ENCODE data around the gene GRIA1.

The GRIA1 gene

GRCh38 chr5:153490118-153491037 is at the start of gene GRIA1:
GRIA1 (plus strand) TSS chr5:153490670.
- TF ChIP-seq EP300 (IDR thresholded peaks at IDR 0.05; ENCODE audit: borderline replicate concordance): no peak
- TF ChIP-seq CEBPB (IDR thresholded peaks at IDR 0.05): no peak
- no peak for TF ChIP-seq MAX (IDR thresholded peaks at IDR 0.05)
- no peak for TF ChIP-seq RAD21 (IDR thresholded peaks at IDR 0.05; ENCODE audit: low read depth)
- TF ChIP-seq CREB1 (IDR thresholded peaks at IDR 0.05; ENCODE audit: low read depth): no peak
- TF ChIP-seq REST (IDR thresholded peaks at IDR 0.05; ENCODE audit: low read depth): no peak
- TF ChIP-seq ZBTB7A (IDR thresholded peaks at IDR 0.05; ENCODE audit: low read depth): no peak
- TF ChIP-seq USF1 (IDR thresholded peaks at IDR 0.05): no peak
- no peak for TF ChIP-seq YY1 (IDR thresholded peaks at IDR 0.05; ENCODE audit: low read depth)
- no peak for TF ChIP-seq TEAD4 (IDR thresholded peaks at IDR 0.05)
- no peak for TF ChIP-seq EGR1 (IDR thresholded peaks at IDR 0.05)
- no peak for TF ChIP-seq TAF1 (IDR thresholded peaks at IDR 0.05; ENCODE audit: low read depth)
- no peak for TF ChIP-seq TCF12 (IDR thresholded peaks at IDR 0.05; ENCODE audit: low read depth)
- TF ChIP-seq NFIC (IDR thresholded peaks at IDR 0.05): no peak
- TF ChIP-seq FOXM1 (IDR thresholded peaks at IDR 0.05; ENCODE audit: borderline replicate concordance, low read depth): no peak

- TF ChIP-seq TAF1 (IDR thresholded peaks at IDR 0.05; ENCODE audit: low read depth): no peak
- no peak for TF ChIP-seq YY1 (IDR thresholded peaks at IDR 0.05; ENCODE audit: low read depth)
- TF ChIP-seq USF1 (IDR thresholded peaks at IDR 0.05): no peak
Measured at GRCh38 chr5:153445875-153446579, 44.4 kb upstream of the GRIA1 start.

GRCh38 chr5:153447534-153447933 is 42.9 kb upstream of the GRIA1 start:
- TF ChIP-seq ZBTB7A (IDR thresholded peaks at IDR 0.05; ENCODE audit: low read depth) (no peak), TEAD4 (IDR thresholded peaks at IDR 0.05) (no peak), MAX (IDR thresholded peaks at IDR 0.05) (no peak), NFIC (IDR thresholded peaks at IDR 0.05) (no peak), REST (IDR thresholded peaks at IDR 0.05; ENCODE audit: low read depth) (no peak), EP300 (IDR thresholded peaks at IDR 0.05; ENCODE audit: borderline replicate concordance) (no peak)

GRCh38 chr5:153456354-153456753 is 34.1 kb upstream of the GRIA1 start:
- TF ChIP-seq YY1 (IDR thresholded peaks at IDR 0.05; ENCODE audit: low read depth): no peak

GRCh38 chr5:153456993-153457392 is 33.5 kb upstream of the GRIA1 start:
- no peak for TF ChIP-seq YY1 (IDR thresholded peaks at IDR 0.05; ENCODE audit: low read depth)
- no peak for TF ChIP-seq FOXM1 (IDR thresholded peaks at IDR 0.05; ENCODE audit: borderline replicate concordance, low read depth)
- TF ChIP-seq CREB1 (IDR thresholded peaks at IDR 0.05; ENCODE audit: low read depth): no peak
- TF ChIP-seq EGR1 (IDR thresholded peaks at IDR 0.05): no peak
- TF ChIP-seq NFIC (IDR thresholded peaks at IDR 0.05): no peak
- no peak for TF ChIP-seq USF1 (IDR thresholded peaks at IDR 0.05)
- no peak for TF ChIP-seq TCF12 (IDR thresholded peaks at IDR 0.05; ENCODE audit: low read depth)
- no peak for TF ChIP-seq REST (IDR thresholded peaks at IDR 0.05; ENCODE audit: low read depth)
